ENCODE results near the gene GNB5.

DNA sequence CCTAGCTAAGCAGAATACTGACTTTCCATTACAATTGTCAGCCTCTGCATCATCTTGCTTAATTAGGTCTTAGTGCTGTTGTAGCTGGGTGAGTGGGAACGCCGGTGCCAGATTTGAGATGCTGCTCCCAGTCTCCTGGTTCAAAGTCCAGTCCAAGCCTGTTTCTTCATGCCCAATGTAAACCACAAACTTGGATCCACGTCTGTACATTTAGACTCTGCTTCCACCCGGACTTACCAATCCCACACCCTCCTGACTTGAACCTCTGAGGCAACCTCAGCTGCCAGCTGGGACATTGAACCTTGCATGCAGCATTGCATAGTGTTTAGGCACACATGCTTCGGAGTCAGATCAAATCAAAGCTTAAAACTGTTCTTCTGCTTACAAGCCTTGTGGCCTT, 121.6 kb downstream of the GNB5 start:
- no peak for TF ChIP-seq POLR2AphosphoS5 (IDR thresholded peaks at IDR 0.05; ENCODE audit: borderline replicate concordance, low read depth, low read length)
- no peak for TF ChIP-seq EZH2 (IDR thresholded peaks at IDR 0.05)
- TF ChIP-seq FOXP2 (optimal IDR thresholded peaks at IDR 0.05; ENCODE audit: control extremely low read depth, extremely low read length, insufficient read depth) = no peak
